Measurements from ENCODE around the gene IL22.

IL22 gene

DNA sequence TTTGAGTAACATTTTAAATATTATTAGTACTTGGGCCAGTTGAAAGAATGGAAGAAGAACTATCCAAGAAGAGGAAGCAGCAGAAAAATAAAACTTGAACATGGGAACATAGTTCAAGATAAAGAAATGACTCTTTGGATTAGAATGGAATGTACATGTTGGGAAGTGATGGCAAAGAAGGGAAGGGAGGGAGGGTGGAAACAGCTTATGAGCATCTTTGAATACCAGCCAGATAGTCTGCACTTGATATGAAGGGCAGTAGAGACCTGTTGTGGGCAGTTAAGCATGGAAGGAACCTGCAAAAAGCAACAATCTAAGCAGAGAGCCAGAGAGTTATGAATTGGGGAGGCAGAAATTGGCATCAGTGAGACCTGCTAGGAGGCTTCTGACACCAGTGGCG, 10.0 kb upstream of the IL22 start:
- no peak for TF ChIP-seq OSR2 (tag by site-specific recombination; IDR thresholded peaks at IDR 0.05)
- TF ChIP-seq, protein P1, sequence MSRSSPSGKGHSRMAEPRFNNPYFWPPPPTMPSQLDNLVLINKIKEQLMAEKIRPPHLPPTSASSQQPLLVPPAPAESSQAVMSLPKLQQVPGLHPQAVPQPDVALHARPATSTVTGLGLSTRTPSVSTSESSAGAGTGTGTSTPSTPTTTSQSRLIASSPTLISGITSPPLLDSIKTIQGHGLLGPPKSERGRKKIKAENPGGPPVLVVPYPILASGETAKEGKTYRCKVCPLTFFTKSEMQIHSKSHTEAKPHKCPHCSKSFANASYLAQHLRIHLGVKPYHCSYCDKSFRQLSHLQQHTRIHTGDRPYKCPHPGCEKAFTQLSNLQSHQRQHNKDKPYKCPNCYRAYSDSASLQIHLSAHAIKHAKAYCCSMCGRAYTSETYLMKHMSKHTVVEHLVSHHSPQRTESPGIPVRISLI (tag by site-specific recombination; IDR thresholded peaks at IDR 0.05): no peak
- no peak overlapping the region for H3K27ac ChIP-seq (ENCODE audit: extremely low read depth, low read depth, low read length)
- no peaks in the 10 kb centered on the region; a peak in 1 of 3 replicates for H3K36me3 ChIP-seq (ENCODE audit: control insufficient read depth in 2 of 2, insufficient read depth in 1 of 2, low read length in 2 of 2)
- ChIA-PET CTCF (no interaction called here), POLR2A (interaction anchor here (0.6 kb wide), 1 partner anchor 51 kb away, joined by 4 read pairs; no protein-coding TSS in a partner anchor)
- H3K9me3 ChIP-seq (ENCODE audit: control insufficient read depth, insufficient read depth, low read depth, low read length): no peaks in the 10 kb centered on the region
- no peak overlapping the region for H3K4me3 ChIP-seq (ENCODE audit: low read depth, low read length)
- no peaks in the 10 kb centered on the region for H3K4me1 ChIP-seq (ENCODE audit: control insufficient read depth, insufficient read depth, low read length)

DNA sequence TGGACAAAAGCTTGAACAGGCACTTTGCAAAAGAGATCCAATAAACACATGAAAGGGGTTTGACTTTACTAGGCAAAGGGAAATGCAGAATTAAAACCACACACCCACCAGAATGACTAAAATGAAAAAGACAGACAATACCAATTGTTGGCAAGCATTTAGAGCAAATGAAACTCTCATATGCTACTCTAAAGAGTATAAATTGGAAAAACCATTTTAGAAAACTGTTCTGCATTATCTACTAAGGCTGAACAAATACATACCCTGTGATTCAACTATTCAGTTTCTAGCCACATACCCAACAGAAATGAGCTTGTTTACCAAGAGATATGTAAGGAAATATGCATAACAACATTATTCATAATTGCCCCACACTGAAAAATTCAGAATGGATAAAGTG, 8.5 kb upstream of the IL22 start:
- CTCF ChIA-PET: interaction anchor here (0.6 kb wide), 1 partner anchor 44 kb away, joined by 5 read pairs; no protein-coding TSS in a partner anchor
- no peak for TF ChIP-seq REPIN1 (tag by site-specific recombination; IDR thresholded peaks at IDR 0.05; ENCODE audit: low read depth)
- TF ChIP-seq, protein P2, sequence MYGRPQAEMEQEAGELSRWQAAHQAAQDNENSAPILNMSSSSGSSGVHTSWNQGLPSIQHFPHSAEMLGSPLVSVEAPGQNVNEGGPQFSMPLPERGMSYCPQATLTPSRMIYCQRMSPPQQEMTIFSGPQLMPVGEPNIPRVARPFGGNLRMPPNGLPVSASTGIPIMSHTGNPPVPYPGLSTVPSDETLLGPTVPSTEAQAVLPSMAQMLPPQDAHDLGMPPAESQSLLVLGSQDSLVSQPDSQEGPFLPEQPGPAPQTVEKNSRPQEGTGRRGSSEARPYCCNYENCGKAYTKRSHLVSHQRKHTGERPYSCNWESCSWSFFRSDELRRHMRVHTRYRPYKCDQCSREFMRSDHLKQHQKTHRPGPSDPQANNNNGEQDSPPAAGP (tag by site-specific recombination; IDR thresholded peaks at IDR 0.05): no peak
- TF ChIP-seq ZEB2 (tag by site-specific recombination; IDR thresholded peaks at IDR 0.05): no peak
- no peak for TF ChIP-seq ZNF521 (tag by site-specific recombination; IDR thresholded peaks at IDR 0.05)
- TF ChIP-seq, protein P3, sequence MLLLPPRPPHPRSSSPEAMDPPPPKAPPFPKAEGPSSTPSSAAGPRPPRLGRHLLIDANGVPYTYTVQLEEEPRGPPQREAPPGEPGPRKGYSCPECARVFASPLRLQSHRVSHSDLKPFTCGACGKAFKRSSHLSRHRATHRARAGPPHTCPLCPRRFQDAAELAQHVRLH (tag by site-specific recombination; IDR thresholded peaks at IDR 0.05): no peak
- TF ChIP-seq, protein P4, sequence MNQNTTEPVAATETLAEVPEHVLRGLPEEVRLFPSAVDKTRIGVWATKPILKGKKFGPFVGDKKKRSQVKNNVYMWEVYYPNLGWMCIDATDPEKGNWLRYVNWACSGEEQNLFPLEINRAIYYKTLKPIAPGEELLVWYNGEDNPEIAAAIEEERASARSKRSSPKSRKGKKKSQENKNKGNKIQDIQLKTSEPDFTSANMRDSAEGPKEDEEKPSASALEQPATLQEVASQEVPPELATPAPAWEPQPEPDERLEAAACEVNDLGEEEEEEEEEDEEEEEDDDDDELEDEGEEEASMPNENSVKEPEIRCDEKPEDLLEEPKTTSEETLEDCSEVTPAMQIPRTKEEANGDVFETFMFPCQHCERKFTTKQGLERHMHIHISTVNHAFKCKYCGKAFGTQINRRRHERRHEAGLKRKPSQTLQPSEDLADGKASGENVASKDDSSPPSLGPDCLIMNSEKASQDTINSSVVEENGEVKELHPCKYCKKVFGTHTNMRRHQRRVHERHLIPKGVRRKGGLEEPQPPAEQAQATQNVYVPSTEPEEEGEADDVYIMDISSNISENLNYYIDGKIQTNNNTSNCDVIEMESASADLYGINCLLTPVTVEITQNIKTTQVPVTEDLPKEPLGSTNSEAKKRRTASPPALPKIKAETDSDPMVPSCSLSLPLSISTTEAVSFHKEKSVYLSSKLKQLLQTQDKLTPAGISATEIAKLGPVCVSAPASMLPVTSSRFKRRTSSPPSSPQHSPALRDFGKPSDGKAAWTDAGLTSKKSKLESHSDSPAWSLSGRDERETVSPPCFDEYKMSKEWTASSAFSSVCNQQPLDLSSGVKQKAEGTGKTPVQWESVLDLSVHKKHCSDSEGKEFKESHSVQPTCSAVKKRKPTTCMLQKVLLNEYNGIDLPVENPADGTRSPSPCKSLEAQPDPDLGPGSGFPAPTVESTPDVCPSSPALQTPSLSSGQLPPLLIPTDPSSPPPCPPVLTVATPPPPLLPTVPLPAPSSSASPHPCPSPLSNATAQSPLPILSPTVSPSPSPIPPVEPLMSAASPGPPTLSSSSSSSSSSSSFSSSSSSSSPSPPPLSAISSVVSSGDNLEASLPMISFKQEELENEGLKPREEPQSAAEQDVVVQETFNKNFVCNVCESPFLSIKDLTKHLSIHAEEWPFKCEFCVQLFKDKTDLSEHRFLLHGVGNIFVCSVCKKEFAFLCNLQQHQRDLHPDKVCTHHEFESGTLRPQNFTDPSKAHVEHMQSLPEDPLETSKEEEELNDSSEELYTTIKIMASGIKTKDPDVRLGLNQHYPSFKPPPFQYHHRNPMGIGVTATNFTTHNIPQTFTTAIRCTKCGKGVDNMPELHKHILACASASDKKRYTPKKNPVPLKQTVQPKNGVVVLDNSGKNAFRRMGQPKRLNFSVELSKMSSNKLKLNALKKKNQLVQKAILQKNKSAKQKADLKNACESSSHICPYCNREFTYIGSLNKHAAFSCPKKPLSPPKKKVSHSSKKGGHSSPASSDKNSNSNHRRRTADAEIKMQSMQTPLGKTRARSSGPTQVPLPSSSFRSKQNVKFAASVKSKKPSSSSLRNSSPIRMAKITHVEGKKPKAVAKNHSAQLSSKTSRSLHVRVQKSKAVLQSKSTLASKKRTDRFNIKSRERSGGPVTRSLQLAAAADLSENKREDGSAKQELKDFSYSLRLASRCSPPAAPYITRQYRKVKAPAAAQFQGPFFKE (tag by site-specific recombination; IDR thresholded peaks at IDR 0.05; ENCODE audit: borderline replicate concordance): no peak
- no peak for TF ChIP-seq SCRT2 (tag by site-specific recombination; IDR thresholded peaks at IDR 0.05)
- TF ChIP-seq ZFHX2 (tag by site-specific recombination; conservative IDR thresholded peaks at IDR 0.05): no peak
- TF ChIP-seq GLIS2 (tag by site-specific recombination; IDR thresholded peaks at IDR 0.05): no peak
- TF ChIP-seq ZNF426 (tag by site-specific recombination; IDR thresholded peaks at IDR 0.05): no peak
- TF ChIP-seq, protein P5, sequence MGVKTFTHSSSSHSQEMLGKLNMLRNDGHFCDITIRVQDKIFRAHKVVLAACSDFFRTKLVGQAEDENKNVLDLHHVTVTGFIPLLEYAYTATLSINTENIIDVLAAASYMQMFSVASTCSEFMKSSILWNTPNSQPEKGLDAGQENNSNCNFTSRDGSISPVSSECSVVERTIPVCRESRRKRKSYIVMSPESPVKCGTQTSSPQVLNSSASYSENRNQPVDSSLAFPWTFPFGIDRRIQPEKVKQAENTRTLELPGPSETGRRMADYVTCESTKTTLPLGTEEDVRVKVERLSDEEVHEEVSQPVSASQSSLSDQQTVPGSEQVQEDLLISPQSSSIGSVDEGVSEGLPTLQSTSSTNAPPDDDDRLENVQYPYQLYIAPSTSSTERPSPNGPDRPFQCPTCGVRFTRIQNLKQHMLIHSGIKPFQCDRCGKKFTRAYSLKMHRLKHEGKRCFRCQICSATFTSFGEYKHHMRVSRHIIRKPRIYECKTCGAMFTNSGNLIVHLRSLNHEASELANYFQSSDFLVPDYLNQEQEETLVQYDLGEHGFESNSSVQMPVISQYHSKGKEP (tag by site-specific recombination; IDR thresholded peaks at IDR 0.05): no peak
- TF ChIP-seq ZNF155 (tag by site-specific recombination; IDR thresholded peaks at IDR 0.05): no peak
- no peak for TF ChIP-seq TCF7L2 (IDR thresholded peaks at IDR 0.05; ENCODE audit: borderline replicate concordance, low read depth, low read length)
- no peak for TF ChIP-seq ZNF768 (tag by site-specific recombination; IDR thresholded peaks at IDR 0.05)
- no peak for TF ChIP-seq ZNF785 (tag by site-specific recombination; IDR thresholded peaks at IDR 0.05)
- TF ChIP-seq YY1 (tag by site-specific recombination; IDR thresholded peaks at IDR 0.05): no peak

More for the DNA sequence above, 8.5 kb upstream of the IL22 start:
- H3K9me3 ChIP-seq (ENCODE audit: control insufficient read depth, insufficient read depth, low read depth, low read length): no peaks in the 10 kb centered on the region
- H3K4me1 ChIP-seq (ENCODE audit: control insufficient read depth, insufficient read depth, low read length): no peaks in the 10 kb centered on the region
- no peak overlapping the region for H3K27ac ChIP-seq (ENCODE audit: extremely low read depth, low read depth, low read length)
- H3K4me3 ChIP-seq (ENCODE audit: low read depth, low read length): no peak overlapping the region
- POLR2A ChIA-PET: no interaction called here
- H3K36me3 ChIP-seq (ENCODE audit: control insufficient read depth in 2 of 2, insufficient read depth in 1 of 2, low read length in 2 of 2): no peaks in the 10 kb centered on the region; a peak in 1 of 3 replicates
